Neural cell (in vitro differentiated cells): ENCODE data around the gene KLC3.

Experiments
- SMC3 ChIP-seq: fragments of 450-650 bp; conservative IDR thresholded peaks from 2 replicates; pipeline ENCODE4 v1.6.1; 2014; ENCODE audit warnings: antibody characterized with exemption, mild to moderate bottlenecking, moderate library complexity; ENCODE audit not compliant: poor library complexity
- TAF1 ChIP-seq: IDR thresholded peaks from 2 replicates; pipeline ENCODE4 v1.6.1; 2012; ENCODE audit warnings: low read depth
- TF ChIP-seq, protein P1 (sequence below): fragments of 450-650 bp; IDR thresholded peaks from 2 replicates; pipeline ENCODE4 v1.5.1; 2014; ENCODE audit warnings: antibody characterized with exemption, mild to moderate bottlenecking, moderate library complexity; ENCODE audit not compliant: poor library complexity, severe bottlenecking
- TF ChIP-seq, protein P2 (sequence below): IDR thresholded peaks from 2 replicates; pipeline ENCODE4 v1.6.1; 2012; ENCODE audit warnings: borderline replicate concordance

GRCh38 chr19:45352471-45352870 lies 11.9 kb downstream of the KLC3 start:
- TF ChIP-seq SMC3 (no peak), TAF1 (no peak)
- TF ChIP-seq, protein P1, sequence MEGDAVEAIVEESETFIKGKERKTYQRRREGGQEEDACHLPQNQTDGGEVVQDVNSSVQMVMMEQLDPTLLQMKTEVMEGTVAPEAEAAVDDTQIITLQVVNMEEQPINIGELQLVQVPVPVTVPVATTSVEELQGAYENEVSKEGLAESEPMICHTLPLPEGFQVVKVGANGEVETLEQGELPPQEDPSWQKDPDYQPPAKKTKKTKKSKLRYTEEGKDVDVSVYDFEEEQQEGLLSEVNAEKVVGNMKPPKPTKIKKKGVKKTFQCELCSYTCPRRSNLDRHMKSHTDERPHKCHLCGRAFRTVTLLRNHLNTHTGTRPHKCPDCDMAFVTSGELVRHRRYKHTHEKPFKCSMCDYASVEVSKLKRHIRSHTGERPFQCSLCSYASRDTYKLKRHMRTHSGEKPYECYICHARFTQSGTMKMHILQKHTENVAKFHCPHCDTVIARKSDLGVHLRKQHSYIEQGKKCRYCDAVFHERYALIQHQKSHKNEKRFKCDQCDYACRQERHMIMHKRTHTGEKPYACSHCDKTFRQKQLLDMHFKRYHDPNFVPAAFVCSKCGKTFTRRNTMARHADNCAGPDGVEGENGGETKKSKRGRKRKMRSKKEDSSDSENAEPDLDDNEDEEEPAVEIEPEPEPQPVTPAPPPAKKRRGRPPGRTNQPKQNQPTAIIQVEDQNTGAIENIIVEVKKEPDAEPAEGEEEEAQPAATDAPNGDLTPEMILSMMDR = no peak
- TF ChIP-seq, protein P2, sequence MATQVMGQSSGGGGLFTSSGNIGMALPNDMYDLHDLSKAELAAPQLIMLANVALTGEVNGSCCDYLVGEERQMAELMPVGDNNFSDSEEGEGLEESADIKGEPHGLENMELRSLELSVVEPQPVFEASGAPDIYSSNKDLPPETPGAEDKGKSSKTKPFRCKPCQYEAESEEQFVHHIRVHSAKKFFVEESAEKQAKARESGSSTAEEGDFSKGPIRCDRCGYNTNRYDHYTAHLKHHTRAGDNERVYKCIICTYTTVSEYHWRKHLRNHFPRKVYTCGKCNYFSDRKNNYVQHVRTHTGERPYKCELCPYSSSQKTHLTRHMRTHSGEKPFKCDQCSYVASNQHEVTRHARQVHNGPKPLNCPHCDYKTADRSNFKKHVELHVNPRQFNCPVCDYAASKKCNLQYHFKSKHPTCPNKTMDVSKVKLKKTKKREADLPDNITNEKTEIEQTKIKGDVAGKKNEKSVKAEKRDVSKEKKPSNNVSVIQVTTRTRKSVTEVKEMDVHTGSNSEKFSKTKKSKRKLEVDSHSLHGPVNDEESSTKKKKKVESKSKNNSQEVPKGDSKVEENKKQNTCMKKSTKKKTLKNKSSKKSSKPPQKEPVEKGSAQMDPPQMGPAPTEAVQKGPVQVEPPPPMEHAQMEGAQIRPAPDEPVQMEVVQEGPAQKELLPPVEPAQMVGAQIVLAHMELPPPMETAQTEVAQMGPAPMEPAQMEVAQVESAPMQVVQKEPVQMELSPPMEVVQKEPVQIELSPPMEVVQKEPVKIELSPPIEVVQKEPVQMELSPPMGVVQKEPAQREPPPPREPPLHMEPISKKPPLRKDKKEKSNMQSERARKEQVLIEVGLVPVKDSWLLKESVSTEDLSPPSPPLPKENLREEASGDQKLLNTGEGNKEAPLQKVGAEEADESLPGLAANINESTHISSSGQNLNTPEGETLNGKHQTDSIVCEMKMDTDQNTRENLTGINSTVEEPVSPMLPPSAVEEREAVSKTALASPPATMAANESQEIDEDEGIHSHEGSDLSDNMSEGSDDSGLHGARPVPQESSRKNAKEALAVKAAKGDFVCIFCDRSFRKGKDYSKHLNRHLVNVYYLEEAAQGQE = no peak
